HG03432 (cell line): ENCODE measurements around the gene FRMD4A.
A peak's percentile ranks its signal among the peaks of the same experiment; 100 is the strongest.
"Not testable (repeated sequence)": the region's sequence is repeated elsewhere in the genome, so short reads cannot be mapped to it uniquely, and the experiment has no call there.

Experiments used
- ATAC-seq: cut with Tn5 transposase; IDR thresholded peaks from one replicate; pipeline ENCODE4 v1.9.1; 2021; ENCODE audit warnings: mild to moderate bottlenecking, moderate library complexity; ENCODE audit not compliant: unreplicated experiment

The FRMD4A gene

GRCh38 chr10:13834581-13835286 is 496.0 kb downstream of the FRMD4A start:
- no peak for ATAC-seq

DNA sequence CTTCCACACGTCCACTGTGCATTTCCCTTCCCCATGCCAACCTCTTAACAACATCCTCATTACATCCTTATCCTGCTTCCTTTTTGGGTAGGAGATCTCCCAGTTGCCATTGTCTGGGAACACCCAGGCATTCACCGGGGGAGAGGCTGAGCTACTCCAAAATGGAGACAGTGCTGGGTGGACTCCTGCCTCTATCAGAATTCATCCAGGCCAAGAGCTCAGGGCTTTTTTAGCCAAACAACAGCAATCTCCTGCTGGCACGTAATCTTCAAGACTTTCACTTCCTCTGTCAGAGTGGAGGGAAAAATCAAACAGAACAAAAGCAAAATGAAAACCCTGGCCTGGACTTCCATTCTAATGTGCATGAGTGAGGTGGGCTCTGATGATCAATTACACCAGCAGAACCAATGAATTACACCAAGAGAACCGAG is 499.0 kb downstream of the FRMD4A start:
- ATAC-seq, result peak; percentile 61

- ATAC-seq, result no peak
These were observed 500.3 kb downstream of the FRMD4A start for GRCh38 chr10:13830385-13830784.

- ATAC-seq, result no peak
These were observed 500.9 kb downstream of the FRMD4A start for GRCh38 chr10:13829790-13830189.

DNA sequence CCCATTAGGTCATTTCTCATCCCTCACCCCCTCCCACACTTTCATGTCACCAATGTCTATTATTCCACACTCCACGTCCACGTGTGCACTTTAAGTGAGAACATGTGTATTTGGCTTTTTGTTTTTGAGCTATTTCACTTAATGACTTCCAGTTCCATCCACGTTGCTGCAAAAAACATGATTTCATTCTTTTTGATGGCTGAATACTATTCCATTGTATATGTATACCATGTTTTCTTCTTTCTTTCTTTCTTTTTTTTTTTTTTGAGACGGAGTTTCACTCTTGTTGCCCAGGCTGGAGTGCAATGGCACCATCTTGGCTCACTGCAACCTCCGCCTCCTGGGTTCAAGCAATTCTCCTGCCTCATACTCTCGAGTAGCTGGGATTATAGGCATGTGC is 502.4 kb downstream of the FRMD4A start:
- not testable (repeated sequence) for ATAC-seq

- ATAC-seq, result no peak
These were observed 503.5 kb downstream of the FRMD4A start for GRCh38 chr10:13827076-13827797.

DNA sequence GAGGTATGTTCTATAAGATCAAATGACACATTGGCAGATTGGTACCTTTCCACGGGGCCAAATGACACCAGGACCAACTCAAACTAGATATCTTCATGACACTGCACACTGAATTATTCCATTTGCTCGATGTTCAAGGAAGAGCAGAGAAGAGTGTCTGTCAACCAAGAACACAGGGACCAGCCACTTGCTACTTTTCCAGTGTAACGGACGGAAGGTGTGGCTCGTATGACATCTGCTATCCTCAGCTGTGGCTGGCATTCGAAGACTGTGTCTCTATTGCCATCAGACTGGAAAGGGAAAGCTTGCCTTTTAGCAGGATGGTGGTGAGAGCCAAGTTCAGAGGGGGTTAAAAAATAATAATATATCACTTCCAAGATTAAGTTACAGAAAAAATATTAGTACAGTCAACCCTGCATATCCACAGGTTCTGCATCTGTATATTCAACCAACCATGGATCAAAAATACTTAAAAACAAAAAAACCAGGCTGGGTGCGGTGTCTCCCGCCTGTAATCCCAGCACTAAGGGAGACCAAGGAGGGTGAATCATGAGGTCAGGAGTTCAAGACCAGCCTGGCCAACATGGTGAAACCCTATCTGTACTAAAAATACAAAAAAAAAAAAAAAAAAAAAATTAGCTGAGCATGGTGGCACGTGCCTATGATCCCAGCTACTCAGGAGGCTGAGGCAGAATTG is 506.9 kb downstream of the FRMD4A start:
- ATAC-seq, result no peak

DNA sequence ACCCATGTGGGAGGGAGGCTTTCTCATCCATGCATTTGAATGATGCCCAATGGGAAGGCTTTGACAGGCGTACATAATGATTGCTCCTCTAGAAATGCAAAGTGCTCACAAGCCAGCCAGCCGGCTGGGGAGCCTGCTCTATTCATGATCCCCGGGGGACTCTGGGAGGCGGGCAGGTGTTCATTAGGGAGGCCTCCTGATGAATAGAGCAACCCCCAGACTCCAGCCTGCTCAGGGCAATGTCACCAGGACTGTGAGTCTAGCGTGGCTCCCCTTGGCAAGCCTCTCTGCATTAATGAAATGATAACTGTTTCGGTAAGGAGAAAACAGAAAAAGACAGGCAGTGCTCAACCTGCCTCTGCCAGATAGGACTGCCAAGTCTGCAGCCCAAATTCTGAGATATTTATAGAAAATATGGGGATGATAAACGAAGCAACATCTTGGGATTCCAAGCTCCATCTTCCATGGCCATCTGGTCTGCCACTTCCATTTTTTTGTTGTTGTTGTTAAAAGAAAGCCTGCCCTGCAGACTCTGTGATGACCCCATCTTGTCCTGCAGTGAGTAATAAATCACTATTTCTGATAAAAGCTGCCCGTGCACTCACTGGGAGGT is 507.5 kb downstream of the FRMD4A start:
- ATAC-seq, result no peak

GRCh38 chr10:13822490-13822889 is 508.2 kb downstream of the FRMD4A start:
- no peak for ATAC-seq

DNA sequence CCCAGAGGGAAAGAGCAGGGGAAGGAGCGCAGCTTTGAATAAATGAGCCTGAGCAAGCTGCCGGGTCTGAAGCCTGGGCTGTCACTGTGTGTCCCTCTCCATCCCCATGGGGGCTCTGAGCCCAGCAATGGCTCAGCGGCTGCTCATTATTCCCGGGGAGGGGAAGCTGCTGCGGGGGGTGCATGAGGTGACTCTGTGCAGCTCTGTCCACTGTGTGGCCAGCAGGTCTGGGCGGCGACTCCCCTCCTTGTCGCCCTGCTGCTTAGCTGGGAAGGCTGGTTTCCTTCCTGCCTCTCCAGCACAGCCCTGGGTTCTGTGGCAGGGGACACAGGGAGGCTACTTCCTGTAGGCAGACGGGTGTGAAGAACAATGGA is 509.8 kb downstream of the FRMD4A start:
- no peak for ATAC-seq

- ATAC-seq, result no peak
These were observed 510.4 kb downstream of the FRMD4A start for GRCh38 chr10:13820119-13820963.

DNA sequence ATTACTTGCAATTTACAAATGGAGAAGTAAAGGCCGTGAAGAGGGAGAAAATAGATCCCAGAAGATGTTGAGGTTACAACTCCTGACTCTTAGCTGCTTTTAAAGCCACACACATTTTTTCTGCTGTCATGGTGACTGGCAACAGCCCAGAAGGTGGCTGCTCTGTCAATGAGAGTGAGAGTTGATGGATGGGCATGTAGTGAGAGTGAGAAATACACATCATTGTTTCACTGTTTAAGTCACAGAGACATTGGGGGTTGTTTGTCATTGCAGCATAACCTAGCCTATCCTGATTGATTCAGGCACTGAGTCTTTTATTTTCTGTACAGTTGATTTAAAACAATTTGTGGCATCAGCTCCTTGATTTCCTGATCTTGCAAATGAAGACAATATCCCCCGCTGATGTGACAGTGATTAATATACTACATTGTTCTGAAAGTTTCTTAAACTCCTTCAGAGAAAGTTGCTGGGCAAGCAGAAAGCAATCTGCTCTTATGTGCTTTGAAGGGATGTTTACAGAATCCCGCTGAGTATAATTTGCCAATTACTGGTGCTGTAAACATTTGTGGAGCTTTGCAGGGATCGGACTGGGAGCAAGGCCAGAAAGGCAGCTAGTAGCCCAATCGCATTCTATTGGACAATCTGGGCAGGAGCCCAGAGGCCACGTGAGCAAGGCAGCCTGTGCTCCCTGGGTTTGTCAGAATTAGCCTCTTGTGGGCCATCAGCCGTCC is 514.4 kb downstream of the FRMD4A start:
- ATAC-seq, result no peak

DNA sequence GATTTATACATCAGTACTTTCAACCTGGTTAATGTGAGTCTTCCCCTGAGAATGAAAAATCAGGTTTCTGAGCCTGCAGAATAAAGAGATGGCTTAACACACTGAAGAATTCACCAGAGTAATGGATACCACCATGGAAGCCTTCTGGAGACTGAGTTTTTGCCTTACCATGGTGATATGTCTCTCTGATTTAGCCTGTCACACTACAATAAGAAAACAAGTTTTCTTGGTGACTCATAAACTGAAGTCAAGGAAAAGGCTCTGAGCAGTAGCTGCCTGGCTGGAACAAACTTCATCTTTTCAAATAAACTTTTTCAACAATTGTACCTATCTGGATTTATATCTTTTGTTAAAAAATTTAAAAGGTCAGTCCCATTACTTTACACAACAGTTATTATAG is 515.0 kb downstream of the FRMD4A start:
- no peak for ATAC-seq

DNA sequence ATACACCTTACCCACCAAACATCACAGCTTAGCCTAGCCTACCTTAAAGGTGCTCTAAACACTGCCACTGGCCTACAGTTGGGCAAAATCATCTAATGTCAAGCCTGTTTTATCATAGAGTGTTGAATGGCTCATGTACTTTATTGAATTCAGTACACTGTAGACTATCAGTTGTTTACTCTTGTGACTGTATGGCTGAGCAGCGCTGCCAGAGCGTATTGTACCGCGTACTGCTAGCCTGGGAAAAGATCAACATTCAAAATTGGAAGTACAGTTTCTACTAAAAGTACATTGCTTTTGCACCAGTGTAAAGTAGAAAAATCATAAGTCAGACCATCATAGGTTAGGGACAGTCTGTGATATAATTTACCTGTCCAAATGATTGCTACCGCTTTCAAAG is 517.2 kb downstream of the FRMD4A start:
- ATAC-seq, result no peak

DNA sequence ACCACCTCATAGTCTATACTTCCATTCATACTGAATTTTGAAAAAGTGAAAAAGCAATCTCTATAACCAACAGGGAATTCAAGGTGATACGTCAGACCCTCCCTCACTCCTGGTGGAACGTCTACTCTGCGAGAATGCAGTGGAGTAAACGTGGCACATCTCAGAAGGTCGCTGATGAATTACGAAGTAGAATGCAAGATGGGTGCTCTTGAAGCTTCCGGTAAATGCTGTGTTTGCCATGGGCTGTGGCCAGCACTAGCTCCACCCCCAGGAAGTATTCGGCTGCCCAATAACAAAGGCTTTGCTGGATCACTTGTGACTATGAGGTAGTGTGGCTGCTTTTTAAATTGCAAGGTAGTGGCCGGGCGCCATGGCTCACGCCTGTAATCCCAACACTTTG is 517.9 kb downstream of the FRMD4A start:
- ATAC-seq, result no peak

DNA sequence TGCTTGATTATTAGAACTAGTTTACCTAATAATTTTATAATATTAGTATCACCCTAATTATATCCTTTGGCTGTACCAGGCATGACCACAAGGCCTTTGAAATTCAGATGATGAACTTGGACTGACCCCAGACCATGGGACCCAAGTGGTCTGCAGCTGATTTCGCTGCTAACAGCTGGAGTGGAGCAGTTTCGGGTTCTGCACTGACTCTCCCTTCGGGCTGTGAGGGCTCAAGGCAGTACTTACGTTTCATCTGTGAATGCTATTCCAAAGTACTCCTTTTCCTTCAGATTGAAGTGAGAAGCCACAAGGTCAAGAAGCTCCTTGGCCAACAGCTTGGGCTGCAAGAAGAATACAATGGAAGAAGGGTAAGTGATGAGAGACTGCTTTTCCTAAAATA is 520.2 kb downstream of the FRMD4A start:
- no peak for ATAC-seq

- ATAC-seq, result no peak
These were observed 521.3 kb downstream of the FRMD4A start for GRCh38 chr10:13809427-13809826.

GRCh38 chr10:13808556-13809391 is 522.0 kb downstream of the FRMD4A start:
- peak; percentile 71 for ATAC-seq

- ATAC-seq, result no peak
These were observed 524.3 kb downstream of the FRMD4A start for GRCh38 chr10:13806419-13806818.
